Measurements from ENCODE around the gene GPR18.
A peak's percentile ranks its signal among the peaks of the same experiment; 100 is the strongest.
"Not testable (repeated sequence)": the region's sequence is repeated elsewhere in the genome, so short reads cannot be mapped to it uniquely, and the experiment has no call there.

The GPR18 gene

DNA sequence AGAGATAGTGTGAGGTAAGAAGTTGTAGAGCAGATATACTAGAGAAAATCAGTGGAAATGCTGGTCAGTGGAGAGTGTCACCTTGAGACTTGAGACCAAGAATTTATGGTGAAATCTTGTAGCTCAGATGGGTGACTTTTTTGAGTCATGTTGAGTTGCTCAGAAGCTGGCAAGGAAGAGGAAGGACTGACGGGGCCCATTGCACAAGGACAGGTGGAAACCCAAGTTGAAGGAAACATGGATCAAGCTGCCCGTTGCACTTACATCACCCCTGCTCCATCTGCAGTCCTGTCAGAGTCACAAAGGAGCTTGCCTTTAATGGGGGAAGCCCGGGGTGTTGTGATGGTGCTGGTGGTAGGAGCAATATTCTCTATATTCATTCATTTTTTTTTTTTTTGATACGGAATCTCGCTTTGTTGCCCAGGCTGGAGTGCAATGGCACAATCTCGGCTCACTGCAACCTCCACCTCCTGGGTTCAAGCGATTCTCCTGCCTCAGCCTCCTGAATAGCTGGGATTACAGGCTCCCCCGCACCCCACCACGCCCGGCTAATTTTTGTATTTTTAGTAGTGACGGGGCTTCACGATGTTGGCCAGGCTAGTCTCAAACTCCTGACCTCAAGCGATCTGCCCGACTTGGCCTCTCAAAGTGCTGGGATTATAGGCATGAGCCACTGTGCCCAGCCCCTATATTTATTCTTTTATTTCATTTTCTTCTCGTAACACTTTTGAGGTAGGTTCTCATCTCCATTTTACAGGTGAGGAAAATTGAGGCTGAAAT lies 30.1 kb downstream of the GPR18 start:
- no peak for DNase-seq

- DNase-seq, result no peak
Measured at GRCh38 chr13:99227331-99227900, 30.8 kb downstream of the GPR18 start.

DNA sequence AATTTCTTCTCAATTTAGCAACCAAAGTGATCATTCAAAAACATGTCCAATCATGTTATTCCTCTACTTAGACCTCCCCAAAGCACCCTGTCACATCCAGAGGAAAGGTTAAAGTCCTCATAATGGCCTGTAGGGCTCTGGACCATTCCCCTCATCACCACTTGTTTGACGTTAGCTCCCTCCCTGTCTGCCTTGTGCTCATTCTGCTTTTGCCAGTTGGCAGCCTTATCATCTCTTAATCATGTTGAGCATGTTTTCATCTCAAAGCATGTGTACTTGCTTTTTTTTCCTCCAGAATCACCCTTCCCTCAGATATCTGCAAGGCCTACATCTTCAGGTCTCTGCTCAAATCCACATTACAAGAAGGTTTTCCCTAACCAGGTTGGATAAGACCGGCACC lies 31.7 kb downstream of the GPR18 start:
- no peak for DNase-seq

DNA sequence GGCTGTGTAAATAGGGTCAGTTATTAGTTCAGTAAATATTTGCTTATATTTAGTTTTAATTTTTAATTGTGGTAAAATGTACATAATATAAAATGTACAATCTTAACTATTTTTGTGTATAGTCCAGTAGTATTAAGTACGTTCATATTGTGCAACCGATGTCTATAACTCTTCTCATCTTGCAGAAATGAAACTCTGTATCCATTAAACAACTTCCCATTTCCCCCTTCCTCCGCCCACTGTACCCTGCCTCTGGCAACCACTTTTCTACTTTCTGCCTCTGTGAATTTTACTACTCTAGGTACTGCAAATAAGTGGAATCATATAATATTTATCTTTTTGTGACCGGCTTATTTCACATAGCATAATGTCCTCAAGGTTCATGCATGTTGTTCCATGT lies 33.1 kb downstream of the GPR18 start:
- DNase-seq, result no peak

DNA sequence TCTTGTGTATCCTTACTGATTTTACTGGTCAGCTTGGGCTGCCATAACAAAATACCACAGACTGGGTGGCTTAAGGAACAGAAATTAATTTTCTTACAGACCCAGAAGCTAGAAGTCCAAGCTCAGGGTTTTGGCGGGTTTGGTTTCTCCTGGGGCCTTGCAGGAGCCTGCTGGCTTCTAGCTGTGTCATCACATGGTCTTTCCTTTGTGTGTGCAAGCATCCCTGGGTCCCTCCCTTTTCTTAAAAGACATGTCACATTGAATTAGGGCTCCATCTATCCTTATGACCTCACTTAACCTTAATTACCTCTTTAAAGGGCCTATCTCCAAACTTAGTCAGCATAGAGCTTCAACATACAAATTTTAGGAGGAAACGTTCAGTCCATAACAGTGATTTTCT lies 34.2 kb downstream of the GPR18 start:
- DNase-seq, result no peak

GRCh38 chr13:99223587-99223986 lies 34.6 kb downstream of the GPR18 start:
- DNase-seq, result peak; percentile 25

DNA sequence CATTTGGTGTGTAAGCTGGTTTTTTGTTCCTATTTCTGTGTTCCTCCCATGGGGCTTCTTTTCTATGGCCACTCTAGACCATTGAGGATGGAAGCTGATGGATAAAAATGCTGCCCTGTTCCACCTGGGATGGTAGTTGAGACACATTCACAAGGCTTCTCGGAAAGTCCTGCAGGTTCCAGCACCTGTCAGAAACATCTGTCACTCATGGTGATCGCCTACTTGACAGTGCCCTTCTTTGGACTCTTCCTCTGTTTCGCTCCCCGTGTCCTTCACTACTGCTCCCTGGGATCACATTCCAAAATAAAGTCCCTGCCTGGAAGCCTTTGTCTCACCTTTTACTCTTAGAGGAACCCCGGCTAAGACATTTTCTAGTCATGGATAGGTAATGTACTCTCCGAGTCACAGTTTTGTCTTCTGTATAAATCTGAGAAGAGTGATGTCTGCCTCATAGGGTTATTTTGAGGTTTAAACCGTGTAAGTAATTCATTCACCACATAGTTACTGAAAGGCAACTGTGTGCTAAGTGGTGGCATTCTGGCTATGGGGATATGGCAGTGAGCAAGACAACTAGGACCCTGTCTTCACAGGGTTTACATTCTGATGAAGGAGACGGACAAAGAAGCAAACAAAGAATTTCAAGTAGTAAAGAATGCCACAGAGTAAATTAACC lies 36.5 kb downstream of the GPR18 start:
- no peak for DNase-seq

GRCh38 chr13:99220199-99220935 lies 37.8 kb downstream of the GPR18 start:
- peak; percentile 64 for DNase-seq

DNA sequence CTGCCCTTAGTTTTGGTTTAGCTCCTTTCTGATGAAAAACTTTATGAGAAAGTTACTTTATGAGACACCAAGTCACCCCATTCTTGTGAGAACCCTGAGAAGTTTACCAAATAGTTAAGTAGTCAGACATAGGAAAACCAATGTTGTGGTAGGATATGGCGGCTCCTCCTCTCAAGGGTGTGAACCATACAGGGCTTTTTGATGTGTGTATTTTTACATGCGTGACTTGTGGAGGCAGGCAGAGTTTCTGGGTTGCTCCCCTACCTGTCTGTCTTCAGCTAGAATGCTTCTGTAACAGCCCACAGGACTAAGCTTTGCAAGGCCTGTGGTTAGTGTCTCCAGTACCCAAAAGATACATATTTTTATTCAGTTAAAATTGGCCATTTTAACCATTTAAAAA lies 39.2 kb downstream of the GPR18 start:
- peak; percentile 85 for DNase-seq

- no peak for DNase-seq
Measured at GRCh38 chr13:99218545-99218944, 39.6 kb downstream of the GPR18 start.

GRCh38 chr13:99218126-99218525 lies 40.1 kb downstream of the GPR18 start:
- no peak for DNase-seq

GRCh38 chr13:99217461-99218110 lies 40.6 kb downstream of the GPR18 start:
- peak; percentile 28 for DNase-seq

DNA sequence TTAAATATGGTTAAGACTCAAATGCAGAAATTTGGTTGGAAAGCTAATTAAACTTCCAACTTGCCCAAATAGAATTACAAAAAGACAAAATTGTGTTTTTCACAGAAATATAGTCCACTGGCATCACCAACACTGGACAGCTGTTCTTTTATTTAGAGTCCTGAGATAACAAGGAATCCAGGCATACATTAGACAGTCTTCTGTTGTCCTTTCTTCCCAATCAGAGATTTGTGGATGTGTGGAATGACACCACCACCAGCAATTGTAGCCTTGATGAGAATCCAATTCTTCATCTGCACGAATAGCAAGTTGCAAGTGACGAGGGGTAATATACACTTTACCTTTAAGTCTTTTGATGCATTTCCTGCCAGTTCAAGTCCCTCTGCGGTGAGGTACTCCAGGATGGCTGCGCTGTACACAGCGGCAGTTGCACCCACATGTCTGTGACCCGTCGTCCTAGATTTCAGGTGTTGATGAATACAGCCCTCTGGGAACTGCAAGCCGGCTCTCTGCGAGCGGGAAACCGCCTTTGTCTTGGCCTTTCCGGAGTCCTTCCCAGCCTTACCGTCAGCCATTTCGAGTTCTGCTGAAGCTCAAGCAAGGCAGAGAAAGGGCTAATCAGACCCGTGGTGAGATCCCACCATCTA lies 42.9 kb downstream of the GPR18 start:
- peak; percentile 75 for DNase-seq

DNA sequence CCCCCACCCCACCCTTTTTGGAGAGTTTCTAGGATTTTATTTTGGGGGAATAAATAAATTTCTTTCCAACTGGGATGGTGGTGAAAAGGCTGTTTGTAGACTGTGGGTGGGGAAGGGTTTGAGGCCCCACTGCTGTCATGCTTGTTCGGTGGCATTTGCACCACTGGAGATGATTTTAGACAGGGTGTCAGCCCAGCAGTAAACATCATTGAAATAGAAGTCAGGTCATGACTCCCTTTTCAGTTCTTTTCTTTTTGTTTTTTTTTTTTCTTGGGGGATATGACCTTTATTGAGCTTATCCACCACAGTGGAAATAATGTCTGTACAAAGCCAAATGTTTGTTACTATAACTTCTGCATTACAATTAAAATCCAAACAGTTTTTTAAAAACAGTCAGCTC lies 43.4 kb downstream of the GPR18 start:
- no peak for DNase-seq

GRCh38 chr13:99214232-99214631 lies 43.9 kb downstream of the GPR18 start:
- no peak for DNase-seq

- no peak for DNase-seq
Measured at GRCh38 chr13:99211421-99212035, 46.7 kb downstream of the GPR18 start.

GRCh38 chr13:99210627-99211026 lies 47.6 kb downstream of the GPR18 start:
- DNase-seq, result not testable (repeated sequence)

GRCh38 chr13:99208845-99209527 lies 49.2 kb downstream of the GPR18 start:
- no peak for DNase-seq

DNA sequence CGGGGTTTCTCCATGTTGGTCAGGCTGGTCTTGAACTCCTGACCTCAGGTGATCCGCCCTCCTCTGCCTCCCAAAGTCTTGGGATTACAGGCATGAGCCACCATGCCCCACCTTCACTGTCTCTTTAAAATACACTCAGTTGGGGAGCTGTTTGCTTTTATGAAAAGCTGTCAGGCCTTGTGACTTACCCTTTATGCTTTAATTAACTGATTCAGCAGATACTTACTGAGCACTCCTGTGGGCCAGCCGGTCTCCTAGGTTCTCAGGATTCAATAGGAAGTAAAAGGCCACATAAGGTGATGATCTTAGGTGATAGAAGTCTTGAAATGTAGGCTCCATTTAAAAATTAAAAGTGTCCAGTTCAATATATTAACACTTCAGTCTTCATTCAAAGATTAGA lies 50.0 kb downstream of the GPR18 start:
- no peak for DNase-seq

DNA sequence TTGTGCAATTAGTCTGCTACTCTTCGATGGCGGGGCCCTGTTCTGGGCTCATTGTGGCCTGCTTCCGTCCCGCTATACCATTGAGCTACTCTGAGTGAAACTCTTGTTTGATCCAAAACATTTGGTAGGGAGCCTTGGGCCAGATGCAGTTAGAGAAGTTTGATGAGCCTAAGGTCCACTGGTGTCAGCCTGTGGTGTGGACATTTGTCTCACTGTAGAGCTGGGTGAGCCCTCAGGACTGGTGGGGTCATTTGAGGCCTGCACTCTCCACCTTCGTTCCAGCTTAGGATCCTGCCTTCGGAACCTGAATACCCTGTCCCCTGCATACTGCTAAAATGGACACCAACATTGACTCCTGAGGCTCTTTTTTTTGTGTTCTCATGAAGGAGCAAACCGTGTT lies 50.7 kb downstream of the GPR18 start:
- DNase-seq, result no peak

- DNase-seq, result no peak
Measured at GRCh38 chr13:99206873-99207272, 51.3 kb downstream of the GPR18 start.

Data from CD4-positive, alpha-beta T cell treated with Interleukin-17A for 1 hour (primary cell).